Testis (tissue), 2 donors: ENCODE results near the gene ETFB.

Experiments used
- POLR2A ChIP-seq: fragments of 450-650 bp; IDR thresholded peaks from one replicate; pipeline ENCODE4 v1.6.1; 2017; ENCODE audit warnings: antibody characterized with exemption, mild to moderate bottlenecking, moderate library complexity
- TF ChIP-seq, protein P1 (sequence below), 3 experiments: fragments of 450-650 bp in 2 of 3; fragments of 200-600 bp in 1 of 3; sonication (generic) in 1 of 3; IDR thresholded peaks; one replicate each; pipeline ENCODE4 v1.5.1; 2016 to 2019; ENCODE audit warnings: antibody characterized with exemption in 3 of 3, mild to moderate bottlenecking in 2 of 3, moderate library complexity in 1 of 3

- TF ChIP-seq, protein P1, sequence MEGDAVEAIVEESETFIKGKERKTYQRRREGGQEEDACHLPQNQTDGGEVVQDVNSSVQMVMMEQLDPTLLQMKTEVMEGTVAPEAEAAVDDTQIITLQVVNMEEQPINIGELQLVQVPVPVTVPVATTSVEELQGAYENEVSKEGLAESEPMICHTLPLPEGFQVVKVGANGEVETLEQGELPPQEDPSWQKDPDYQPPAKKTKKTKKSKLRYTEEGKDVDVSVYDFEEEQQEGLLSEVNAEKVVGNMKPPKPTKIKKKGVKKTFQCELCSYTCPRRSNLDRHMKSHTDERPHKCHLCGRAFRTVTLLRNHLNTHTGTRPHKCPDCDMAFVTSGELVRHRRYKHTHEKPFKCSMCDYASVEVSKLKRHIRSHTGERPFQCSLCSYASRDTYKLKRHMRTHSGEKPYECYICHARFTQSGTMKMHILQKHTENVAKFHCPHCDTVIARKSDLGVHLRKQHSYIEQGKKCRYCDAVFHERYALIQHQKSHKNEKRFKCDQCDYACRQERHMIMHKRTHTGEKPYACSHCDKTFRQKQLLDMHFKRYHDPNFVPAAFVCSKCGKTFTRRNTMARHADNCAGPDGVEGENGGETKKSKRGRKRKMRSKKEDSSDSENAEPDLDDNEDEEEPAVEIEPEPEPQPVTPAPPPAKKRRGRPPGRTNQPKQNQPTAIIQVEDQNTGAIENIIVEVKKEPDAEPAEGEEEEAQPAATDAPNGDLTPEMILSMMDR (IDR thresholded peaks at IDR 0.05): no peak
- TF ChIP-seq POLR2A: no peak
These were observed 28.2 kb downstream of the ETFB start for GRCh38 chr19:51337861-51338562.
